Measurements from ENCODE around the gene HCST.

HCST gene

DNA sequence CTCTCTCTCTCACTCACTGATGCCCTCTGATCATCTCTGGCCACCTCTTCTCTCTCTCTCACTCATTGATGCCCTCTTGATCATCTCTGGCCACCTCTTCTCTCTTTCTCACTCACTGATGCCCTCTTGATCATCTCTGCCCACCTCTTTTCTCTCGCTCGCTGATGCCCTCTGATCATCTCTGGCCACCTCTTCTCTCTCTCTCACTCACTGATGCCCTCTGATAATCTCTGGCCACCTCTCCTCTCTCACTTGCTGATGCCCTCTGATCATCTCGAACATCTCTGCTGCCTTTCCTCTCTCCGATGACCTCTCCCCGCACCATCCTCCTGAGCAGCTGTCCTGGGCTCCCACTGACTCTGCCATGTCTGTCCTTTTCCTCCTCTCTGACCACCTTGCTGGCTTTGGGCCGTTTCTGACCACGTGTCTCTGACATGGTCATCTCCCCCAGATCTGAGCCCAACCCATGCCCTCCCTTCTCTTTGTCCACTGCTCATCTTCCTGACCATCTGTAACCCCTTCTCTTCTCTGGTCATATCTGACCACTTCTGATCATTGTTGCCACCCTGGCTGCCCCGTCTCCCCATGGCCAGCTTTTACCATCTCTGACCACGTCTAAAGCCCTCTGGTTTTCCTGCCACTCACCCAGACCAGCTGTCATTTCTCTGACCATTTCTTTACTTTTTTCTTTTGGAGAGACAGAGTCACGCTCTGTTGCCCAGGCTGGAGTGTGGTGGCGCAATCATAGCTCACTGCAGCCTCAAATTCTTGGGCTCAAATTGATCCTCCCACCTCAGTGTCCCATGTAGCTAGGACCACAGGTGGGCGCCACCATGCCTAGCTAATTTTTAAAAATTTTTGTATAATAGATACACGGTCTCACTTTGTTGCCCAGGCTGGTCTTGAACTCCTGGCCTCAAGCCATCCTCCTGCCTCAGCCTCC lies 36.2 kb downstream of the HCST start:
- no peak for DNase-seq

DNA sequence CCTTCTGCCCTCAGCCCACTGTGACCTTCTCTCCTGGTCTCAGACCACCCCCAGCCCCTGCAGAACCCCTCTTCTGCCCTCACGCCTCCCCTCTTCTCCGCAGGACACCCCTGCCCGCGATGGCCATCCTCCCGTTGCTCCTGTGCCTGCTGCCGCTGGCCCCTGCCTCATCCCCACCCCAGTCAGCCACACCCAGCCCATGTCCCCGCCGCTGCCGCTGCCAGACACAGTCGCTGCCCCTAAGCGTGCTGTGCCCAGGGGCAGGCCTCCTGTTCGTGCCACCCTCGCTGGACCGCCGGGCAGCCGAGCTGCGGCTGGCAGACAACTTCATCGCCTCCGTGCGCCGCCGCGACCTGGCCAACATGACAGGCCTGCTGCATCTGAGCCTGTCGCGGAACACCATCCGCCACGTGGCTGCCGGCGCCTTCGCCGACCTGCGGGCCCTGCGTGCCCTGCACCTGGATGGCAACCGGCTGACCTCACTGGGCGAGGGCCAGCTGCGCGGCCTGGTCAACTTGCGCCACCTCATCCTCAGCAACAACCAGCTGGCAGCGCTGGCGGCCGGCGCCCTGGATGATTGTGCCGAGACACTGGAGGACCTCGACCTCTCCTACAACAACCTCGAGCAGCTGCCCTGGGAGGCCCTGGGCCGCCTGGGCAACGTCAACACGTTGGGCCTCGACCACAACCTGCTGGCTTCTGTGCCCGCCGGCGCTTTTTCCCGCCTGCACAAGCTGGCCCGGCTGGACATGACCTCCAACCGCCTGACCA lies 37.2 kb downstream of the HCST start:
- no peak for DNase-seq

DNA sequence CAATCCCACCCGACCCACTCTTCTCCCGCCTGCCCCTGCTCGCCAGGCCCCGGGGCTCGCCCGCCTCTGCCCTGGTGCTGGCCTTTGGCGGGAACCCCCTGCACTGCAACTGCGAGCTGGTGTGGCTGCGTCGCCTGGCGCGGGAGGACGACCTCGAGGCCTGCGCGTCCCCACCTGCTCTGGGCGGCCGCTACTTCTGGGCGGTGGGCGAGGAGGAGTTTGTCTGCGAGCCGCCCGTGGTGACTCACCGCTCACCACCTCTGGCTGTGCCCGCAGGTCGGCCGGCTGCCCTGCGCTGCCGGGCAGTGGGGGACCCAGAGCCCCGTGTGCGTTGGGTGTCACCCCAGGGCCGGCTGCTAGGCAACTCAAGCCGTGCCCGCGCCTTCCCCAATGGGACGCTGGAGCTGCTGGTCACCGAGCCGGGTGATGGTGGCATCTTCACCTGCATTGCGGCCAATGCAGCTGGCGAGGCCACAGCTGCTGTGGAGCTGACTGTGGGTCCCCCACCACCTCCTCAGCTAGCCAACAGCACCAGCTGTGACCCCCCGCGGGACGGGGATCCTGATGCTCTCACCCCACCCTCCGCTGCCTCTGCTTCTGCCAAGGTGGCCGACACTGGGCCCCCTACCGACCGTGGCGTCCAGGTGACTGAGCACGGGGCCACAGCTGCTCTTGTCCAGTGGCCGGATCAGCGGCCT lies 37.9 kb downstream of the HCST start:
- DNase-seq, result no peak

DNA sequence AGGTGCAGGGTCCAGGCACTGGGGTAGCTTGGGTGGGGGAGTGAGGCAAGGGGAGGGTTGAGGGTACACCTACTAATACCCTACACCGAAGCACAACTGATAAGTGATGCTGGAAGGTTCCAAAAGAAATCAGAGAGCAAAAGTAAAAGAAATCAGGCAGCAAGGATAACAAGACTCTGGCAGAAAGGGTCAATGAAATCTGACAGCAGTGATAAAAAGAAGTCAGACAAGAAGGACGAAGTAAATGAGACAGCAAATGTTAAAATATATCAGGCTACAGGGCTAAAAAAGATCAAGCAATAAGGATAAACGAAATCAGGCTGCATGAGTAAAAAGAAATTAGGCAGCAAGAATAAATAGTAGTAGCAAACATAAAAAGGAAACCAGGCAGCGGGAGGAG lies 38.5 kb downstream of the HCST start:
- no peak for DNase-seq

DNA sequence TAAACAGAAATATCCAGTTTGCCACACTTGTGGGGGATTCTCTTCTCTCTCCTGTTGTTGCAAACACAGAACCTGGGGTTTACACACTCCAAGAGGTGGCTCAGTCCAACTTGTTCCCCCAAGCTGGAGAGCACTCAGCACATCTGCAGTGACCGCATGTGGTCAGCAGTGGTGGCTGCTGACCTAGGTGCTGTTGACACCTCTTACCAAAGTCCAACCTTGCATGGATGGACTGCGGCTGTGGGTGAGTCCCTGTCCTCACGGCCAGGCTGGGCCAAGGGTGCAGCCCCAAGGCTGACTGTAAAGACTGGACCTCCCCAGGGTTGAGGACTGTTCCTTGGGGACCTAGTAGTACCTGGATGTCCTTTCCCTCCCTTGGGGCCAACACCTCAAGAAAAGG lies 39.9 kb downstream of the HCST start:
- DNase-seq, result no peak

DNA sequence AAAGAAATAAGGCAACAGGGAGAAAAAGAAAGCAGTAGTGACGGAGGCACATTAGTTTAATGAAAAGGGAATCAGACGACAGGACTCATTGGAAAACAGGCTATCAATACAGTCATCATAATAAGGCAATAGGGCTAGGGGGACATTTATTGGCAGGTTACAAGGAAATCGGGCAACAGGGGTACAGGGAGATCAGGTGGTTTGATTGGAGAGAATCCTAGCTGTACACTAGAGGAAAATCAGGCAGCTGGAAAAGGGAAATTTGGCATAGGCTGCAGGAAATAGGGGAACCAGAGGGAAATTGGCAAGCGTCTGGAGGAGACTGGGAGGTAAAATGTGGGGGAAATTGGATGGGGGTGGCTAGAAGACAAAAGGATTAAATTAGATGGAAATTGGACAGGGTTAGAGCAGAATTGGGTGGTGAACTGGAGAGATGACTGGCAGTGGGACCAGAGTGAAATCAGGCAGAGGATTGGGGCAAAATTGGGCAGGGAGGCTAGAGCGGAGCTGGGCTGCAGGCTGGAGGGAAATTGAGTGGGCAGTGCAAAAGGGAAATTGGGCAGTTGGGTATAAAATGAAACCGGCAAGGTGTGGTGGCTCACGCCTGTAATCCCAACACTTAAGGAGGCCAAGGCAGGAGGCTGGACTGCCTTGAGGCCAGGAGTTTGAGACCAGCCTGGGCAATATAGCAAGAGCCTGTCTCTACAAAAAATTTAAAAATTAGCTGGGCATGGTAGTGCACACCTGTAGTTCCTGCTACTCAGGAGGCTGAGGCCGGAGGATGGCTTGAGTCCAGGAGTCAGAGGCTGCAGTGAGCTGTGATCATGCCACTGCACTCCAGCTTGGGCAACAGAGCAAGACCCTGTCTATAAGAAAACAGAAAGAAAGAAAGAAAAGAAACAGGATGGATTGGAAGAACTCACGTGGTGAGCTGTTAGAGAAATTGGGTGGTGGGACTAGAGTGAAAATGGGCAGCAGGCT lies 41.3 kb downstream of the HCST start:
- no peak for DNase-seq

DNA sequence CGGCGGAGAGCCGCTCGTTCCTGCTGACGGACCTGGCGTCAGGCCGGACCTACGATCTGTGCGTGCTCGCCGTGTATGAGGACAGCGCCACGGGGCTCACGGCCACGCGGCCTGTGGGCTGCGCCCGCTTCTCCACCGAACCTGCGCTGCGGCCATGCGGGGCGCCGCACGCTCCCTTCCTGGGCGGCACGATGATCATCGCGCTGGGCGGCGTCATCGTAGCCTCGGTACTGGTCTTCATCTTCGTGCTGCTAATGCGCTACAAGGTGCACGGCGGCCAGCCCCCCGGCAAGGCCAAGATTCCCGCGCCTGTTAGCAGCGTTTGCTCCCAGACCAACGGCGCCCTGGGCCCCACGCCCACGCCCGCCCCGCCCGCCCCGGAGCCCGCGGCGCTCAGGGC lies 42.2 kb downstream of the HCST start:
- DNase-seq, result no peak

DNA sequence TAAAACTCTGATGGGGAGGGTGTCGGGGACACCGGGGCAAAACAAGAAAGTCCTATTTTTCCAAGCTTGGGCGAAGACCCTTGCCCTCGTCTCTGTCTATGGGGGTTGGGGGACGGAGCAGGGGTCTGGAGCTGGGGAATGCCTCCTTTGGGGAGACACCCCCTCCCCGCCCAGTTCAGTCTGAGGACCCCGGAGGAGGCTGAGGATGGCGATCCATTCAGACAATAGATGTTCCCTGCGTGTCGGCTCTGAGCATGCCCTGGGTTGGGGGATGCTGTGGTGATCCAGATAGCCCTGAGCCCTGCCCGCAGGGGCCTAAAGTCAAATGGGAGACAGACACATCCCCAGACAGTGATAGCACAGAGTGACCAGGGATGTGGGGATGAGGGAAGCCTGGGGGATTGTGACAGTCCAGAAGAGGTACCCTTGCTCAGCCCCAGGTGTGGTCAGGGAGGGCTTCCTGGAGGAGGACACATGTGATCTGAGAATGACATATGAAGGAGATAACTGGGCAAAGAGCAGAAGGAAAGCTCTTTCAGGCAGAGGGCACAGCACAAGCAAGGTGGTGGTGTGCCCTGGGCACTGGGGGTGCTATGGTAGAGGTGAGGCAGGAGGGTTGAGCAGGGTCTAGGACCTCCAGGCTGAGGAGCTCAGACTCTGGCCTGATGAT lies 42.9 kb downstream of the HCST start:
- DNase-seq, result no peak

DNA sequence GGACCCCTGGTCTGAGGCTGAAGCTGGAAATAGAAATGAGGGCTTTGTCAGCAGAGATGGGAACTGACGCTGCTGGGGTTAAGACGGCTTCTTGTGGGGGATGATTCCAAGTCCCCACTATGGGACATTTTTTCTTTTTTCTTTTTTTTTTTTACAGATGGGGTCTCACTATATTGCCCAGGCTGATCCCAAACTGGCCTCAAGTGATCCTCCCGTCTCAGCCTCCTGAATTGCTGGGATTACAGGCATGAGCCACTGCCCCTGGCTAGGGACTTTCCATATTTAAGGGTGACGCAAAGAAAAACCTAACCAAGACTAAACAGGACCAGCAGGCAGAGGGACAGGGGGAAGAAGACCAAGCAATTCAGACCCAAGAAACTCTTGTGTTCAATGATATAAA lies 43.9 kb downstream of the HCST start:
- DNase-seq, result no peak

DNA sequence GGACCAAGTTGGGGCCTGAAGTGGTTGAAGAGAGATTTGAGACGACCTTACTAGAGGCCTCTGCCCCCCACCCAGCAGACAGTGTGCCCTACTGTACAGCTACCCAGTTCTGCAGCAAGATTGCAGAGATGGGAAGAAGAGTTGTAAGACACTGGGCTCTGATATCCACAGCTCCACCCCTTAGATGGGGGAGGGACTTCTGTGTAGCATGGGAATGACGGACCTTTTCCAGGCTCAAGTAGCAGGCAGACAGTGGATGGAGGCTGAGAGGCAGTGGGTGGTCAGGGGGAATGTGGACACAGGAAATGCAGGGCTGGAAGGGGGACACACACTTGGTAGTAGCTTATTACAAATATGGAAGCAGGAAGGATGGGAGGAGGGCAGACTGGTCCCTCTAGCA lies 46.8 kb downstream of the HCST start:
- no peak for DNase-seq
